Activated CD8-positive, alpha-beta memory T cell treated with anti-CD3 and anti-CD28 coated beads, Interleukin-2, amount 10 ng/mL, durations not matched to agents 7 days and 5 days (primary cell): ENCODE results near the gene SNCG. TPM values are rescaled to one million over a fixed set of nuclear protein-coding genes. Genes with fewer than 3 reads are reported as not detected.

ENCODE experiments used
- ATAC-seq: fragments of 150-1000 bp; cut with Tn5 transposase; one replicate; pipeline ENCODE4 v1.10.0; 2021; ENCODE audit warnings: moderate library complexity
- CTCF ChIA-PET: fragments of 350-600 bp; sonication (Branson Sonifier 250); formaldehyde crosslinking; loops from one replicate; lab custom pipeline; 2021; ENCODE audit warnings: antibody characterized with exemption; lab: Charles Lee
- DNase-seq: peaks from one replicate; pipeline ENCODE4 v3.0.0-alpha.2; 2020
- H3K27ac Mint-ChIP-seq: one replicate; pipeline ENCODE4 v1.8.0; 2021; ENCODE audit warnings: mild to moderate bottlenecking, mixed read lengths
- H3K27me3 Mint-ChIP-seq: one replicate; pipeline ENCODE4 v1.8.0; 2021; ENCODE audit warnings: mixed read lengths
- H3K36me3 Mint-ChIP-seq: one replicate; pipeline ENCODE4 v1.8.0; 2021; ENCODE audit warnings: mild to moderate bottlenecking, mixed read lengths
- H3K4me1 Mint-ChIP-seq: one replicate; pipeline ENCODE4 v1.8.0; 2021; ENCODE audit warnings: mixed read lengths
- H3K4me3 Mint-ChIP-seq: one replicate; pipeline ENCODE4 v1.8.0; 2021; ENCODE audit warnings: mild to moderate bottlenecking, moderate library complexity, mixed read lengths
- H3K9me3 Mint-ChIP-seq: one replicate; pipeline ENCODE4 v1.8.0; 2022; ENCODE audit warnings: low read depth, mixed read lengths
- total RNA-seq, 2 experiments: library from RNA; stranded (reverse); gene quantifications; one replicate each; pipeline ENCODE4 v1.2.3, GENCODE V29; 2021

The SNCG gene
- total RNA-seq, 2 experiments from 2014 or later = not detected

- no peak overlapping the region for H3K4me3 Mint-ChIP-seq
- no peak for ATAC-seq
- CTCF ChIA-PET = interaction anchor here (1.9 to 2.3 kb wide), 3 partner anchors 8 to 17 kb away, joined by 4 to 12 read pairs (median 9); no protein-coding TSS in a partner anchor
- no peak overlapping the region for H3K27ac Mint-ChIP-seq
- H3K36me3 Mint-ChIP-seq = no peaks in the 10 kb centered on the region
- H3K27me3 Mint-ChIP-seq = no peaks in the 10 kb centered on the region
- H3K4me1 Mint-ChIP-seq = peaks cover 5% of the 10 kb centered on the region
- DNase-seq = no peak
- no peaks in the 10 kb centered on the region for H3K9me3 Mint-ChIP-seq
Observed at GRCh38 chr10:86958901-86959736, 720 bp downstream of the SNCG start.

- no peak for ATAC-seq
- H3K27ac Mint-ChIP-seq = no peak overlapping the region
- H3K4me3 Mint-ChIP-seq = no peak overlapping the region
- no peaks in the 10 kb centered on the region for H3K36me3 Mint-ChIP-seq
- H3K9me3 Mint-ChIP-seq = no peaks in the 10 kb centered on the region
- no peak for DNase-seq
- CTCF ChIA-PET = interaction anchor here (1.9 to 2.3 kb wide), 2 partner anchors 12 to 17 kb away, joined by 4 to 9 read pairs; no protein-coding TSS in a partner anchor
- no peaks in the 10 kb centered on the region for H3K27me3 Mint-ChIP-seq
- H3K4me1 Mint-ChIP-seq = peaks cover 5% of the 10 kb centered on the region
Observed at GRCh38 chr10:86959737-86960002, 1.3 kb downstream of the SNCG start.

GRCh38 chr10:86960003-86960862 is 1.8 kb downstream of the SNCG start:
- H3K4me1 Mint-ChIP-seq = peaks cover 7% of the 10 kb centered on the region
- H3K36me3 Mint-ChIP-seq = no peaks in the 10 kb centered on the region
- no peak for DNase-seq
- H3K4me3 Mint-ChIP-seq = no peak overlapping the region
- H3K9me3 Mint-ChIP-seq = no peaks in the 10 kb centered on the region
- H3K27ac Mint-ChIP-seq = no peak overlapping the region
- no peaks in the 10 kb centered on the region for H3K27me3 Mint-ChIP-seq
- ATAC-seq = peak; percentile 48
- CTCF ChIA-PET = interaction anchor here (0.6 to 1.9 kb wide), 7 partner anchors 8 to 992 kb away, joined by 3 to 16 read pairs (median 4); no protein-coding TSS in a partner anchor

GRCh38 chr10:86960863-86961434 is 2.5 kb downstream of the SNCG start:
- DNase-seq (no peak), ATAC-seq (no peak)
- H3K27ac Mint-ChIP-seq = no peak overlapping the region
- no peaks in the 10 kb centered on the region for H3K9me3 Mint-ChIP-seq
- H3K4me1 Mint-ChIP-seq = peaks cover 11% of the 10 kb centered on the region
- no peaks in the 10 kb centered on the region for H3K27me3 Mint-ChIP-seq
- H3K36me3 Mint-ChIP-seq = no peaks in the 10 kb centered on the region
- no peak overlapping the region for H3K4me3 Mint-ChIP-seq
- CTCF ChIA-PET = interaction anchor here (1.1 to 1.9 kb wide), 6 partner anchors 9 to 24 kb away, joined by 3 to 16 read pairs (median 5); no protein-coding TSS in a partner anchor

GRCh38 chr10:86961481-86962091 is 3.2 kb downstream of the SNCG start:
- peaks cover 18% of the 10 kb centered on the region for H3K4me1 Mint-ChIP-seq
- H3K27me3 Mint-ChIP-seq = no peaks in the 10 kb centered on the region
- no peak overlapping the region for H3K27ac Mint-ChIP-seq
- H3K4me3 Mint-ChIP-seq = no peak overlapping the region
- CTCF ChIA-PET = interaction anchor here (1.2 to 1.5 kb wide), 3 partner anchors 8 to 22 kb away, joined by 3 to 16 read pairs (median 6); no protein-coding TSS in a partner anchor
- ATAC-seq (no peak), DNase-seq (no peak)
- H3K9me3 Mint-ChIP-seq = no peaks in the 10 kb centered on the region
- no peaks in the 10 kb centered on the region for H3K36me3 Mint-ChIP-seq

- no peak for DNase-seq
- Mint-ChIP-seq H3K27ac (no peak overlapping the region), H3K4me3 (no peak overlapping the region), H3K27me3 (no peaks in the 10 kb centered on the region), H3K4me1 (peaks cover 22% of the 10 kb centered on the region), H3K9me3 (no peaks in the 10 kb centered on the region), H3K36me3 (no peaks in the 10 kb centered on the region)
- CTCF ChIA-PET = interaction anchor here (1.2 to 1.9 kb wide), 2 partner anchors 8 to 23 kb away, joined by 3 to 10 read pairs; no protein-coding TSS in a partner anchor
- no peak for ATAC-seq
Observed at GRCh38 chr10:86962136-86962980, 4.0 kb downstream of the SNCG start.

- H3K36me3 Mint-ChIP-seq = no peaks in the 10 kb centered on the region
- no peaks in the 10 kb centered on the region for H3K27me3 Mint-ChIP-seq
- CTCF ChIA-PET = interaction anchor here (1.2 to 1.9 kb wide), 2 partner anchors 8 to 24 kb away, joined by 3 to 10 read pairs; no protein-coding TSS in a partner anchor
- H3K27ac Mint-ChIP-seq = no peak overlapping the region
- DNase-seq (no peak), ATAC-seq (no peak)
- H3K4me3 Mint-ChIP-seq = no peak overlapping the region
- peaks cover 23% of the 10 kb centered on the region for H3K4me1 Mint-ChIP-seq
- H3K9me3 Mint-ChIP-seq = no peaks in the 10 kb centered on the region
Observed at GRCh38 chr10:86962981-86963310, 4.5 kb downstream of the SNCG start.

GRCh38 chr10:86963341-86963919 is 5.0 kb downstream of the SNCG start:
- Mint-ChIP-seq H3K27me3 (peaks cover 1% of the 10 kb centered on the region), H3K36me3 (no peaks in the 10 kb centered on the region), H3K4me3 (no peak overlapping the region), H3K27ac (no peak overlapping the region), H3K4me1 (peaks cover 23% of the 10 kb centered on the region), H3K9me3 (no peaks in the 10 kb centered on the region)
- CTCF ChIA-PET = interaction anchor here (1.9 kb wide), 1 partner anchor 25 kb away, joined by 10 read pairs; no protein-coding TSS in a partner anchor
- ATAC-seq = no peak
- DNase-seq = peak; percentile 38

- no peak overlapping the region for H3K27ac Mint-ChIP-seq
- no peaks in the 10 kb centered on the region for H3K9me3 Mint-ChIP-seq
- ATAC-seq (no peak), DNase-seq (peak; percentile 37)
- peaks cover 7% of the 10 kb centered on the region for H3K27me3 Mint-ChIP-seq
- CTCF ChIA-PET = interaction anchor here (1.9 to 3.9 kb wide), 2 partner anchors 25 kb away, joined by 10 to 35 read pairs; no protein-coding TSS in a partner anchor
- no peaks in the 10 kb centered on the region for H3K36me3 Mint-ChIP-seq
- H3K4me3 Mint-ChIP-seq = no peak overlapping the region
- H3K4me1 Mint-ChIP-seq = peaks cover 23% of the 10 kb centered on the region
Observed at GRCh38 chr10:86964061-86964846, 5.9 kb downstream of the SNCG start.

- CTCF ChIA-PET = interaction anchor here (3.9 kb wide), 1 partner anchor 25 kb away, joined by 35 read pairs; no protein-coding TSS in a partner anchor
- no peak overlapping the region for H3K27ac Mint-ChIP-seq
- no peak overlapping the region for H3K4me3 Mint-ChIP-seq
- H3K27me3 Mint-ChIP-seq = peaks cover 13% of the 10 kb centered on the region
- no peaks in the 10 kb centered on the region for H3K9me3 Mint-ChIP-seq
- H3K36me3 Mint-ChIP-seq = no peaks in the 10 kb centered on the region
- DNase-seq = peak; percentile 33
- no peak for ATAC-seq
- peaks cover 23% of the 10 kb centered on the region for H3K4me1 Mint-ChIP-seq
Observed at GRCh38 chr10:86964847-86965190, 6.4 kb downstream of the SNCG start.

- ATAC-seq (peak; percentile 11), DNase-seq (peak; percentile 52)
- Mint-ChIP-seq H3K27ac (peak overlapping the region; percentile 76), H3K4me3 (peak overlapping the region; percentile 21), H3K27me3 (peaks cover 20% of the 10 kb centered on the region), H3K36me3 (no peaks in the 10 kb centered on the region), H3K4me1 (peaks cover 26% of the 10 kb centered on the region), H3K9me3 (no peaks in the 10 kb centered on the region)
- CTCF ChIA-PET = interaction anchor here (0.6 to 3.9 kb wide), 9 partner anchors 9 to 254 kb away, joined by 3 to 35 read pairs (median 3); partner anchors contain the start of genes MMRN2 and SNCG
Observed at GRCh38 chr10:86965986-86966654, 7.7 kb downstream of the SNCG start.
